Raji (cell line): ENCODE data around the gene SEMA3F.

Source experiments
- POLR2A ChIP-seq: IDR thresholded peaks from 2 replicates; pipeline ENCODE4 v1.6.1; 2011; ENCODE audit warnings: low read depth, low read length, control low read depth; ENCODE audit not compliant: insufficient read depth

Gene SEMA3F

DNA sequence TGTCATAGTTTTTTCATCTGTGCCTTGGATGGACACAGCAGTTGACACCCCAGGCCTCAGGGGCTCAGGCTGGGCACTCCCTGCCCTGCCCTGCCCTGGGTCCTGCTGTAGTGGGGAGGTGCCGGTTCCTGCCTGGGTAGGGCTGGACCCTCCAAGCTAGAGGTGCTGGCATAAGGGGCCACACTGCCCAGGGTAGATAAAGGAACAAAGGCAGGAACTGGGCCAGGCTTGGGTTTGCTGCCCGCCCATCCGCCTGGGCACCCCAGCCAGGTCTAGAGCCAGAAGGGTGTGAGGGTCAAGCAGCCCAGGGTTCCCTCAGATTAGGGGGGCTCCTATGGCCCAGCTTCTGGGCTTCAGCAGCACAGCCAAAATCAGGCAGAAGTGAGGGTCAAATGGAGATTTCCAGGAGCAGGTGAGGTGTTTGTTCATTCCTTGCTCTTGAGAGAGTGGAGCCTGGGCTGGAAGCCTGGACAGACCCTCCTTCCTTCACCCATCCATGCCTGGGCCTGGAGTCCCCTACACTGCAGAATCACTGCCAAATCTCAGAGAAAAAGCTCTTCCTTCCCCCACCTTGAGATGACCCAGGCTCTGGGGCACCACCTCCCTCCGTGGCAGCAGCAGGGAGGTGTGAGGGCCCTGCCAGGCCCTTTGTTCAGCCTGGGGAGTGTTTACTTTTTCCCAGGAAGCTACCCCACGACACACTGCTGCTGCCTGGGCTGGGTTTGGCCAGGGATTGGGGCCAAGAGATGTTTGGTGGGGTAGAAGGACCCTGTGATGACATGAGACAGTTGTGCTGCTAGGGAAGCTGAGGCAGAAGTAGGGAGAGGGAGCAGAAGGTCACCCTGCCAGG is 7.1 kb downstream of the SEMA3F start:
- no peak for TF ChIP-seq POLR2A

DNA sequence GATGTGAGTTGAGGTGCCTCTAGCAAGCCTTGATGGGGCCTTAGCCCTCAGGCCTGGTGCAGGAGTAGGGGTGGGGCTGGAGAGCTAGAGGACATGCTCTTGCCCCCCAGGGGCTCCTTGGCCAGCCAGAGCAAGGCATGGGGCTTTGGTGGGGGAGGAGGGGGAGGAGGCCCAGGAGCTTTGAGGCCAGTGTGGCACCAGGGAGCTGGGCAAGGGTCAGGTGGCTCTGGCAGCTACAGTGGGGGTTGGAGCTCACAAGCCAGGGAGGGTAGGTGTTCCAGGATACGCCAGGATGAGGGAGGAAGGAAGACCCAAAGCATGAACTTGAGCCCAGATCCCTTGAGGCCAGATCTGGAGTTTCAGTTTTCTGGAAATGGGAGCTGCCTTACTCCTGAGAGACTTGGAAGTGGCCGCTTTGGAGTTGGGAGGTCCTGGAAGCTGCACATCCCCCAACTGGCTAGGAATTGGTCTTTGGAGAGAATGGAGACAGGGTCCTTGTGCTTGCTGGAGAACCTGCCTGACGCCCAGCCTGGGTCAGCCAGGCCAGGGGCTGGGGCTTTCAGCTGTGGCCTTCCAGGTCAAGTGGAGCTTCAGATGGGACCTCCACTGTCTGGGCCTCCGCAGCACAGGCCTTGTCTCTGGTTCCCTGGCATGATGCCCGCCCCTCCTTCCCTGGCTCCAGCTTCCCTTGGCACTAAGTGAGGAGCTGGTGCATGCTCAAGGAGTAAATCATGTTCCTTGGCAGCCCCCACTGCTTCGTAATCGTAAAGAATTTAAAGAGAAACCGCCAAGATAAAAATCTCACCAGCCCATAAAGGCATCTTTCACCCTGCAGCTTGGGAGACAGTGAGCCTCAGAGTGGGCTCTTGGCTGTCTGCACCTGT is 8.7 kb downstream of the SEMA3F start:
- TF ChIP-seq POLR2A: no peak

DNA sequence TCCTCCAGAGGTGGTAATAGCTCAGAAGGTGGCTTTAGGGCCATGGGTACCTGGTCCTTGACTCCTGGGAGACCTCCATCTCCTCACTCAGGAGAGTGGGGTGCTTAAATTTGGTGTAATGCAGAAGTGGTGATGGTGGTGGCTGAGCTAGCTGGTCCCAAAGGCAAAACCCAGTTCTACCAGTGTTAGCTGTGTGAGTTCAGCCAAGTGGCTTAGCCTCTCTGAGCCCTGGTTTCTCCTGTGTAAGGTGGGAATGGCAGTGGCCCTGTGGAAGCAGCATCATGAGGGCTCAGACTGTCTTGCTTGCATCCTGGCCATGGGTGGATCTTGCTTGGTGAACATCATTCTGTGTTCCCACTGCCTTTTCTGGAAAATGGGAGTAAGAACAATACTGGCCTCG is 9.4 kb downstream of the SEMA3F start:
- TF ChIP-seq POLR2A: no peak

DNA sequence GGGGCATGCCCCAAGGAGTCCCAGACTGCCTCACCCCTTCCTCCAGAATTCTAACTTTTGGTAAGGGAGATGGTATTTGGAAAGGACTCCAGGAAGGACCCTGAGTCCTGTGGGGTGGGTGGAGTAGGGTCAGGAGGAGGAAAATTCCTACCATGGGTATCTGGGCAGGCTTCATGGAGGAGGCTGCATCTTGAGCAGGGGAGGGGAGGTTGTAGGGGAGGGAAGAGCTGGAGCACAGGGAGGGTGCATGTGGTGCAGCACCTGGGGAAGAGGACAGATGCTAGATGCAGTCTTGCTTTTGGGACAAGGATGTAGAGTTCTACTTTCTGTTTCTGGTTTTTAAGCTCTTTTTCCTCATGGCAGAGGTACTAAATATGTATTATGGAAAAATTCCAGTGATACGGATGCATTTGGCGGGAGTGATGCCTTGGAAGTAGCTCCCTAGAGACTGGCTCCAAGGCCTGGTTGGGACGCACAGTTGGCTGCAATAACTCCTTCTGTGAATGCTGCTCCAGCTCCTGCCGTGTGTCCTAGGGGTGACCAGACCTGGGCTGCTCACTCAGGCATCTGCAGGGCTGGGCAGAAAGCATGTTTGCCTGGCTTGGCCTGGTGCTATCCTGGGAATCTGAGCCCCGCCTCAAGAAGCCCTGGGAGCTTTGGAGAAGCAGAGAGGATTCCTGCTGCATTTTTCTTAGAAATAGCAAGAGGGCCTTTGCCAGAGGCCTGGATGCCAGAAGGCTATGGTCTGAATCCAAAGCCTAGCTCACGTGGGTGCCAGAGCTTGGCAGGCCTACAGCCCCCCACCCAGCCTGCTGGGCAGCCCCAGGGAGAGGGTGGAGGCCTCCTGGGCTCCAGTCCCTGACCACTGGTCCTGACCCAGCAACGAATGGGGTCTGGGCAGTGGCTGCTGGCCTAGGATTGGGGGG is 10.1 kb downstream of the SEMA3F start:
- TF ChIP-seq POLR2A: no peak

DNA sequence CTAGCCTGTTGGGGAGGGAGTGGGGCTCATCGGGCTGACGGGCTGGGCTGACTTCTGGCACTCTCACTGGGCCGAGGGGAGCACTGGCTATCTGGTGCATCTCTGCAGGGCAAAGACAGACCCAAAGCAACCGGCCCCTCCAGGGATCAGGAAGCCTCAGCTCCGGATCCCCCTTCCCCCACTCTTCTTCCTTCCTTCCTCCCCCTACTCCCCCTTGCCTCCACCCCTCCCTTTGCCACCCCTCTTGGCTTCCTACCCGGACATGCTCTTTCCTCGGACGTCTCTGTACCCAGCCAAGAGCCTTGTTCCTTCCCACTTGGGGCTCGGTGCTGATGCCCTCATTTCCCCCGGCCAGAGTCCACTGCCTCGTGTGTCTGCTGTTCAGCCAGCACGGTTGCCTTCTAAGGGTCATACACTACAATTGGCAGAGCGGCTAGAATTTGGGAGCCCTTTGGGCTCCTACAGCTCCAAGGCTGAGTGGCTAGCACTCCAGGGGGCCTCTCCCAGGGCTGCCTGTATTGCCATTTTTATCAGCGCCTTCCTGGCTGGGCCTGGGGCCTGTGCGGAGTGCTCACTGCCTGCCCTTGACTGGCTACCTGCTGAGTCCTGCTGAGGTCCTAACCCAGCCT is 10.9 kb downstream of the SEMA3F start:
- TF ChIP-seq POLR2A: no peak

DNA sequence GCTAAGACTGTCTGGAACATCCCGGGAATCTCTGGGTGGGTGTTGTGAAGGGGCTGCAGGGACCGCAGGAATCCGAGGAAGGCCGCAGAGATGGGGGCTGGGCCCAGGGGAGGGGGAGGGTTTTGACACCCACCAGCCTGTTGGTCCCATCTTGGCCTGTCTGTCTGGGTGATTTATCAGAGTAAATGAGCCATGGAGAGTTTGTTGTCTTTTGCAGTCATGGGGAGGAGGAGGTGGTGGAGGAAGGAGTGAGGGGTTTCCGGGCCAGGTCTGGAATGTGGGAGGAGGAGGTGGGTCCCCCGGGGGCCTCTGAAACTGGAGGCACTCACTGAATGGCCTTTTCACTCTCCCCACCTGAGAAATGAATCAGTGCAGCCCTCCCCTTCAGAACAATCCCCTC is 11.5 kb downstream of the SEMA3F start:
- no peak for TF ChIP-seq POLR2A

DNA sequence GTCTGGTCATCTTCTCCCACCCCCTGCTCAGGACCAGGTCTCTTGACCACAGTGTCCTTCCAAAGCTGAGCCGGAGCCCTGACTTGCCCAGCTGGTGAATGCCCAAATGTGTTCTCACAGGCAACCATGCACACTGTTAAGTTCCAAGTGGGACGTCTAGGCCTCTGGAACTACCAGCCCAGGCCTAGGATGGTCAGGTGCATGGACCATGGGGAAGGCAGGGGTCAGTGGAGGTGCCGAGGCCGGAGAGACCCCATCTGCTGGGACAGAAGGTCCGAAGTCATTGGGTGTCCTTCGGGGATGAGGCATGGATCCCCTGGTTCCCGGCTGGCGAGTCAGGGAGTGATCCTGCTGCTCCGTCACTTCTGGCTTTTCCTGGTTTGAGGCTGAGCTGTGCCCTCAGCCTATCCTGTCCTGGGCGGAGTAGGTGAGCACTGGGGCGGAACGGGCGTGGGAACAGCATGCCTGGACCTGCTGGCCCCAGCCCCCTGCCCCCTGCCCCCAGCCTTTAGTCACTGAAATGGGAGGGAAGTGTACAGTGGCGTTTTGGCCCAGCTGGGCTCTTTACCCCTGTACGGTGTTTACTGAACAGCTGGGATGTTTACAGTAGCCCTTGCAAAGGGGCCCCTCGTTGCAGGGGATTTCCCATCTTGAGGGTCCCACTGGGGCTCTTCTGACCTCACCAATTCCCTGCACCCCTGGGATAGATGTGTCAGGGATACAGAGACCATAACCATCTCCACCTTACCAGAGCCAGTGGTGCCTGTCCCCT is 12.1 kb downstream of the SEMA3F start:
- no peak for TF ChIP-seq POLR2A

DNA sequence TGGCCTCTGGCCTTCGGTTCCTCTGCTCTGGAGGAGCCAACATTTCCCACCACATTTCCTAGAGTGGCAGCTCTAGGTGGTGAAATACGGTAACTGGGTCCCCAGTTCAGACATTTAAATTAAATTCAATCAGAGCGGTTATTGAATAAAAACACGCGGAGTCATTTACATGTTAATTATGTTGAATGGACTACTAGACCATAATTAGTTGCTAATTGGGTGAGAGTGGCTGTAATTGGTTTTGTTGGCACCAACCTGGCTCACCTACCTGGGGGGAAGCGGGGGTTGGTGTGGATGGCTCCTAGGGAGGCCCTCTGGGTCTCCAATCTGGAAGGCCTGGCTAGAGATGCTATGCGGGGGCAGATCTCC is 12.7 kb downstream of the SEMA3F start:
- TF ChIP-seq POLR2A: no peak

DNA sequence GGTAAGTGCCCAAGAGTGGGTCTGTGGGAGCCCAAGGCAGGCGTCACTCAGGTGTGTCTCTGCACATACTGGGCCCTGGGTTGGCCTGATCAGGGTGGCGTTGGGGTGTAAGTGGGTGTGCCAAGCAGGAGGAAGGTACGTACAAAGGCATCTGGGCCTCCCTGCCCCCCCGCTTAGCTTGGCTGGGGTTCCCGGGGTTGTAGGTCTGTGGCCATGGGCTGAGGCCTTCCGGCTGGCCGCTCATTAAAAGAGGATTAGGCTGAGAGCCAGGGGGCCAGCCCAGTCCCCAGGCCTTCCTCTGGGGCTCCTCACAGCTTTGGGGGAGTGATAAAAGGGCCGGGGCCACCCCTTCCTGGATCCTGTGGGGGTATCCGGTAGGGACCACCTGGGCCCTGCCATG is 13.3 kb downstream of the SEMA3F start:
- TF ChIP-seq POLR2A: no peak

DNA sequence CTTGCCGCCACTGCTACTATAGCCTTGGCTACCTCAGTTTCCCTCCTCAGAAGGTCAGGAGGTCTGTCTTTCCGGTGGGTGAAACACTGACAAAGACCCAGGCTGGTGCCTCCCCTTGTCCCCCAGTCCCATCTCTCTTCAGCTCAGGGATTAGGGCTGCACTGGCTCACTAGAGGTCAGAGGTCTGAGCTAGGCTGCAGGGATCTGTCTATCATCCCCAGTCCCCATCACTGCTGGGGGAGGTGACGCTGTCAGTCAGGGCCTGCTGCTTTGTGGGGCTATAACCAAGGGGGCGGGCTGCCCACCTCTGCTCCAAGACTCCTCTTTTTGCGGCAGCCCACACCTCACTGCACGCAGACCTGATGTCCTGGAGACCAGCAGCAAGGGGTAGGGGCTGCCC is 13.7 kb downstream of the SEMA3F start:
- TF ChIP-seq POLR2A: no peak

DNA sequence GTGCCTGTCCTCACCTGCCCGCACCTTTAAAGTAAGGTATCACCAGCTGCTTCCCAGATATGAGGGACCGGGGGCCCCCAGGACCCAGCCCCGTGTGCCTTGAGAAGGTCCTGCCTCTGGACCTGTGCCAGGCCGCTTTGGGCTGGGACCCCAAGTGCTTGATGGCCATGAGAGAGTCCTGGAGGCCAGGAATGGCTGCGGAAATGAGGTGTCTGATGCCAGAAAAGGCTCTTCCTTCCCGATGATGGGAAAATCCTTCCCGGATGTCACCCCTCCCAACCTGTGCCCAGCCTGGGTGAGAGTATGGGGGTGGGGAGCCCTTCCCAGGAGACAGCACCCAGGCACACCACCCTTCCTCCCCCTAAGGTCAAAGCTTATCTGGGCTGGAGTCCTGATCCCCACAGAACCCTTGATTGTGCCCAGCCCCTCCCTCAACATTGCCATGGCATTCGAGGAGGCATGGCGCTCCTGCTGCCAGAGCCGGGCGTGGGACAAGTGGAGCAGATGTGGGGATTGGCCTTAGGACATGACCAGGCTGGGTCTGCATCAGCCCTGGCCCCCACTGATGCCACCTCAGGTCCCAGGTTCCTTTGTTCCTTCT is 14.2 kb downstream of the SEMA3F start:
- TF ChIP-seq POLR2A: no peak

DNA sequence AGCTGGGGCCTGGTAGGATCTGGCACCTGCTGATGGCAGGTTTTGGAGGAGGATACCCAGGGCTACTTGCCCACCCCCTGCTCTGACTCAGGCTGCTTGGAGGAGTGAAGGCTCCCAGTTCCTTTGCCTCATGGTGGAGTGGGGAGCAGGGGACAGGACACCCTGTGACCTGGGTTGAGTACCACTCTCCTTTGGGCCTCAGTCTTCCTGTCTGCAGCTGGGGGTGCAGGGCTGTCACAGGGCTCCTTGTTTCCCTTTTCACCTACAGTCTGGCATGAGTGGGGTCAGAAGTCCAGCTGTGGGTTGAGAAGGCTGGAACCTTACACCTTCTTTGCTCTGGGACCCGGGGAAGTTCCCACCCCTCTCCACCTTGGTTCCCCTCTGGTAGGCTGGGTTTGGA is 14.7 kb downstream of the SEMA3F start:
- TF ChIP-seq POLR2A: no peak

DNA sequence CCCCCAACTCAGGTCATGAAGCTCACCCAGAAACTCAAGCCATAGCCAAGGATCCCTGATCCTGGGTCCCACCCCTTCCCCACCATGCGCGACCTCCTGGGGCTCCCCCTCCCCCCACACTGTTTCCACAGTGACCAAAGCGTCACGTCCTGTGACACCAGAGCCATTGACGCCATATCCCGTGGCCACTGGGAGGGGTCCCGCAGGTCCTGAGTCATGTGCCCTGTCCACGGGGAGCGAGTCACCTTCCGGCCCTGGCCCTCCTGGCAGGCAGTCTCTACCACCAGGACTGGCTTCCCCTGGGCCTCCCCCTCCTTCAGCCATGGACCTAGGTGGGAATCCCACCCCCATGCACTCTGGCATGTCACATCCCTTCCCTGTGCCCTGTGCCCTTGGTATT is 15.6 kb downstream of the SEMA3F start:
- no peak for TF ChIP-seq POLR2A

DNA sequence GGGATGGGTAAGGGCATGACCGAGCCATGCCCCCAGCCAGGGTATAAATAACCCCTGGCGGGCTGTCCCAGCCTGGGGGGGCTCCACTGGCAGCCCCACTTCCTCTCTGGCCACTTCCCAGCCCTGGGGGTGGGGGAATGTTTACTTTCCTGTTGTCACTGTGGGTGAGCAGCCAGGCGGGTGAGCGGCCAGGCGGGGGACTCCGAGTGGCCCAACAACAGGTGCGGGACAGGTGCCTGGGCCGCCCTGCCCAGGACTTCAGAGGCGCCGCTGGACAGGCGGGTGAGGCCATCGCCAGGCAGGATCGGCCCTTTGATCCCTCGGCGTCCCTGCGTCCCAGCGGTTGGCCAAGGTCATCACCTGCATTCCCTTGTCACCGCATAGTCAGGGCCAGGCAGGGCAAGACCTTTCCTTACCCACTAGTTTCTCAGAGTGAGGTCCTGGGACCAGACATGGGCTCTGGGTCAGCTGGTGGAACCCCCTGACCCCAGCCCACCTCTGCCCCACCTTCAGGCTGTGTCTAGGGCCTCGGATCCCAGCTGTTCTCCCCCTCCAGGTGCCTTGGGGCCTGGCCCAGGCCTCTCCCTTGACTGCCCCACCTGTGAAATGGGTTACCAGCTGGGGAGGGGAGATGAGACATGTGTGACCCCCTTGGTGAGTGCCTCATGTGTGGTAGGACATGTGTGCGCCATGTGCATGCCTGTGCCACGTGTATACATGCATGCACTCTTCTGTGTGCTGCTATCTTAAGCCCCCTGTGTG is 16.6 kb downstream of the SEMA3F start:
- TF ChIP-seq POLR2A: no peak
